Suppressor macrophage treated with lipopolysaccharide for 4 hours (primary cell): ENCODE data around the gene PRDX4.
"Not testable (repeated sequence)": the region's sequence is repeated elsewhere in the genome, so short reads cannot be mapped to it uniquely, and the experiment has no call there.

Experiments used
- DNase-seq: peaks from one replicate; pipeline ENCODE4 v3.0.0-alpha.2; 2020

Gene PRDX4

GRCh38 chrX:23667239-23668177 lies at the start of gene PRDX4:
Gene PRDX4 (plus strand): TSS chrX:23667493. CDS start chrX:23667571, 78 bp downstream.
- DNase-seq, result peak; percentile 93

- DNase-seq, result no peak
These were observed 45.5 kb upstream of the PRDX4 start for GRCh38 chrX:23621621-23622265.

- DNase-seq, result no peak
These were observed 43.5 kb upstream of the PRDX4 start for GRCh38 chrX:23623797-23624196.

GRCh38 chrX:23626651-23627050 lies 40.6 kb upstream of the PRDX4 start:
- DNase-seq, result no peak

GRCh38 chrX:23628131-23628530 lies 39.2 kb upstream of the PRDX4 start:
- DNase-seq, result no peak

- no peak for DNase-seq
These were observed 36.2 kb upstream of the PRDX4 start for GRCh38 chrX:23631136-23631535.

GRCh38 chrX:23633834-23634580 lies 33.3 kb upstream of the PRDX4 start:
- DNase-seq, result no peak

GRCh38 chrX:23637187-23637586 lies 30.1 kb upstream of the PRDX4 start:
- DNase-seq, result no peak

- no peak for DNase-seq
These were observed 24.3 kb upstream of the PRDX4 start for GRCh38 chrX:23643020-23643419.

GRCh38 chrX:23644744-23645143 lies 22.5 kb upstream of the PRDX4 start:
- no peak for DNase-seq

- DNase-seq, result no peak
These were observed 11.2 kb upstream of the PRDX4 start for GRCh38 chrX:23656091-23656490.

GRCh38 chrX:23656684-23657083 lies 10.6 kb upstream of the PRDX4 start:
- no peak for DNase-seq

GRCh38 chrX:23659339-23659738 lies 8.0 kb upstream of the PRDX4 start:
- no peak for DNase-seq

GRCh38 chrX:23660083-23660765 lies 7.1 kb upstream of the PRDX4 start:
- DNase-seq, result not testable (repeated sequence)

GRCh38 chrX:23660766-23661132 lies 6.5 kb upstream of the PRDX4 start:
- DNase-seq, result no peak

GRCh38 chrX:23661671-23662070 lies 5.6 kb upstream of the PRDX4 start:
- DNase-seq, result no peak

GRCh38 chrX:23662187-23662586 lies 5.1 kb upstream of the PRDX4 start:
- peak; percentile 58 for DNase-seq

GRCh38 chrX:23662853-23663252 lies 4.4 kb upstream of the PRDX4 start:
- DNase-seq, result peak; percentile 1

GRCh38 chrX:23664496-23664895 lies 2.8 kb upstream of the PRDX4 start:
- DNase-seq, result no peak

GRCh38 chrX:23666282-23666681 lies 1.0 kb upstream of the PRDX4 start:
- DNase-seq, result peak; percentile 12

GRCh38 chrX:23668335-23668734 lies 1.0 kb downstream of the PRDX4 start:
- DNase-seq, result no peak

- DNase-seq, result no peak
These were observed 3.2 kb downstream of the PRDX4 start for GRCh38 chrX:23670528-23670927.

GRCh38 chrX:23673108-23673507 lies 5.8 kb downstream of the PRDX4 start:
- DNase-seq, result no peak
